A549 (cell line): ENCODE results near the gene STK11IP.

Source experiments
- EP300 ChIP-seq, 2 experiments: fragments of >200 bp; sonication (Bioruptor Twin); formaldehyde crosslinking; IDR thresholded peaks; 2 replicates in 1 of 2; 3 replicates in 1 of 2; pipeline ENCODE4 v1.6.1; 2016 to 2017
- ESRRA ChIP-seq: fragments of 150-350 bp; IDR thresholded peaks from 2 replicates; pipeline ENCODE4 v1.6.1; 2014; ENCODE audit warnings: mild to moderate bottlenecking, low read length, borderline replicate concordance
- TF ChIP-seq, protein P1 (sequence below): fragments of 250-450 bp; sonication (Bioruptor Pico); IDR thresholded peaks from 2 replicates; pipeline ENCODE4 v1.5.0; 2021; ENCODE audit warnings: mild to moderate bottlenecking, moderate library complexity, borderline replicate concordance

- TF ChIP-seq ESRRA = no peak
- TF ChIP-seq, protein P1, sequence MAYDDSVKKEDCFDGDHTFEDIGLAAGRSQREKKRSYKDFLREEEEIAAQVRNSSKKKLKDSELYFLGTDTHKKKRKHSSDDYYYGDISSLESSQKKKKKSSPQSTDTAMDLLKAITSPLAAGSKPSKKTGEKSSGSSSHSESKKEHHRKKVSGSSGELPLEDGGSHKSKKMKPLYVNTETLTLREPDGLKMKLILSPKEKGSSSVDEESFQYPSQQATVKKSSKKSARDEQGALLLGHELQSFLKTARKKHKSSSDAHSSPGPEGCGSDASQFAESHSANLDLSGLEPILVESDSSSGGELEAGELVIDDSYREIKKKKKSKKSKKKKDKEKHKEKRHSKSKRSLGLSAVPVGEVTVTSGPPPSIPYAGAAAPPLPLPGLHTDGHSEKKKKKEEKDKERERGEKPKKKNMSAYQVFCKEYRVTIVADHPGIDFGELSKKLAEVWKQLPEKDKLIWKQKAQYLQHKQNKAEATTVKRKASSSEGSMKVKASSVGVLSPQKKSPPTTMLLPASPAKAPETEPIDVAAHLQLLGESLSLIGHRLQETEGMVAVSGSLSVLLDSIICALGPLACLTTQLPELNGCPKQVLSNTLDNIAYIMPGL (CRISPR knock-in tag) = no peak
- no peak for TF ChIP-seq EP300 (IDR thresholded peaks at IDR 0.05)
Observed at GRCh38 chr2:219553168-219553417, 44.6 kb upstream of the STK11IP start.
